Measurements from ENCODE around the gene CCDC107.

The CCDC107 gene

DNA sequence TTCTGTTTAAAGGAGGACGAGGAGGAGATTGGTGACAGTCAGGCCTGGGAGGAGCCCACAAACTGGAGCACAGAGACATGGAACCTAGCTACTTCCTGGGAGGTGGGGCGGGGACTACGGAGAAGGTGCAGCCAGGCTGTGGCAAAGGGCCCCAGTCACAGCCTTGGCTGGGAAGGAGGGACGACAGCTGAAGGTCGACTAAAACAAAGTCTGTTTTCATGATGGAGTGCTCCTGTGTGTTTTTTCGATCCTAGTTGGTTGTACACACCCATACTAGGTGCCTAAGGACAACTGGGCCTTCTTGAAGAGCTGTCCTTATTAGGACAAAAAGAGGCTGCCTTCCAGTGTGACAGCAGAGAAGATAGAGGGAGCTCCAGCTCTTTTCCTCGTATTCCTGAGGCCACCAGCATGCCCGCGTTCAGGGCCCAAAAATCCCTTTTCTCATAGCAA lies 2.9 kb downstream of the CCDC107 start:
- no peak for DNase-seq (ENCODE audit: low spot score)

DNA sequence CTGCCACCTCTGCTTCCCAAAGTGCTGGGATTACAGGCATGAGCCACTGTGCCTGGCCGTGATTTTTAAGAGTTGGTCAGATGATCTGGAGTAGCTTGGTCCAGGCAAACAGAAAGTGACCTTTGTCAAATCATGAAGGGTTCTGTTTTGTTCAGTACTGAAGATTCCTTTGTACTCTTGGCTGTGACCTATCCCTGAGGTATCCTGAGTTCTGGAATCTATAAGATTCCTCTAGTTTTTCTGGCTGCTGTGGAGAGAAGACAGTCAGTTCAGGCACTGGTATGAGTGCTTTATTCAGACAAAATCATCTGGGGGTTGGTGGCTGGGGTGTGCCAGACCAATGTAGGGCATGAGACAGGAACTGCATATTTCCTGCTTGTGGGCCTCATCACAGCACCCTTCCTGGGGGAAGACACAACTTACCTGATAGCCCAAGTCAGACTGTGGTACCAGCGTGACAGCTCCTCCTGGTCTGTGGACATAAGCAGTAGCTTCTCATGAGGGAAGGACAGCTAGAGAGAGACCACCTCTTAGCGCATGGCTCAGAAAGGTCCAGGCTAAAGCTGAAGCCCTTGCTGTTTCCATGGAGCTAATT lies 3.8 kb downstream of the CCDC107 start:
- peak; percentile 54 for DNase-seq (ENCODE audit: low spot score)

DNA sequence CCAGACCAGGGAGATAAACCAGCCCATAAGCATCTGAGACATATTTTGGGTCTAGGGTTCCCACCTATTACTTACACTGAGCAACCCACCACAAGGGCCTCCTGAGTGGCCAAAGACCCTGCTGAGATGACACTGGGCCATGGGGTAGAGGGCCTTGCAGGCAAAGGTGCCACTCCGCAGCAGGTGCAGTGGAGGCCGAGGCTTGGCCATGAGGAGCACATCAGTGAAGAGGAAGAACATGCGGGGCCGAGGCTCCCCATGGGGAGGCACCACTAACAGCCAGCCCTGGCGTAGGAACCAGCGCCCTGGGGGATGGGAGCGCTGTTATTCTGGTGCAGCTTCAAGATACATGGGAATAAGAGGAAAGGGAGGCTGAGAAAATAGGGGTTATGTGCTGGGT lies 4.3 kb downstream of the CCDC107 start:
- DNase-seq (ENCODE audit: low spot score) = no peak

- DNase-seq (ENCODE audit: low spot score) = peak; percentile 55
Measured at GRCh38 chr9:35664531-35665470, 6.7 kb downstream of the CCDC107 start, which contains the start of gene ARHGEF39. TSS of gene ARHGEF39 (minus strand) at chr9:35665195. CDS start at chr9:35665169, 26 bp downstream.

DNA sequence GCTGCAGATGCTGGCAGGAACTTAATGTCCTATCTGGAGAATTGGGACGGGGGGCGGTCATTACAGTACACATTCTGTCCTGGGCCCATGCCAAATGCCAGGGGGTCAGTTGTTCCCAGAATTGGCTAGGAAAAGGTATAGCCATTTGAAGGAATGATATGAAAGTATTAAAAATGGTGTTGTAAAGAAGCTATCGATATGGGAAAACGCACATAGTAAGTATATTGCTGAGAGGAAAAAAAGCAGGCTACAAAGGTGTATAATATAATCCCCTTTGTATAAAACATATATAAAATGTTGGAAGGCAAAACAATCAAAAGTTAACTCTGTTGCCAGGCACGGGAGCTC lies 7.4 kb downstream of the CCDC107 start:
- DNase-seq (ENCODE audit: low spot score) = no peak

- no peak for DNase-seq (ENCODE audit: low spot score)
Measured at GRCh38 chr9:35666045-35666444, 8.0 kb downstream of the CCDC107 start.

DNA sequence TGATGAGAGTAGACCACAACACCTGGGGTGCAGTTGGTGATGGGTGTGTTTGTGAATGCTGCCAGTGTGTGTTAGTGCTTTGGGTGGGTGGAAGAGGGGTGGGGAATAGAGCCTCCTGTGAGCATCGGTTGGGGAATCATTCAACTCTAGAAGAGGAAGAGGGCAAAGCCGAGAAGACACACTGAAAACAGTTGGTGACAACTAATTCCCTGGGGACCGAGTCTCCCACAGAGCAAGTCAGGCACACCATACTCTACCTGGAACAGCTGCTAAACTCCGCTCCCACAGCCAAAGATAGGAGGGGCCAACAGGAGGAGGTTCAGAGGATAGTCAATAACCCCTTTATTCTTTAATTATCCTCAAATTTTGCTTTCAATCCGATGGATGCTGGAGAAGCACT lies 8.5 kb downstream of the CCDC107 start:
- no peak for DNase-seq (ENCODE audit: low spot score)

- DNase-seq (ENCODE audit: low spot score) = no peak
Measured at GRCh38 chr9:35667939-35668338, 9.8 kb downstream of the CCDC107 start.

- DNase-seq (ENCODE audit: low spot score) = no peak
Measured at GRCh38 chr9:35669331-35670145, 11.4 kb downstream of the CCDC107 start.

DNA sequence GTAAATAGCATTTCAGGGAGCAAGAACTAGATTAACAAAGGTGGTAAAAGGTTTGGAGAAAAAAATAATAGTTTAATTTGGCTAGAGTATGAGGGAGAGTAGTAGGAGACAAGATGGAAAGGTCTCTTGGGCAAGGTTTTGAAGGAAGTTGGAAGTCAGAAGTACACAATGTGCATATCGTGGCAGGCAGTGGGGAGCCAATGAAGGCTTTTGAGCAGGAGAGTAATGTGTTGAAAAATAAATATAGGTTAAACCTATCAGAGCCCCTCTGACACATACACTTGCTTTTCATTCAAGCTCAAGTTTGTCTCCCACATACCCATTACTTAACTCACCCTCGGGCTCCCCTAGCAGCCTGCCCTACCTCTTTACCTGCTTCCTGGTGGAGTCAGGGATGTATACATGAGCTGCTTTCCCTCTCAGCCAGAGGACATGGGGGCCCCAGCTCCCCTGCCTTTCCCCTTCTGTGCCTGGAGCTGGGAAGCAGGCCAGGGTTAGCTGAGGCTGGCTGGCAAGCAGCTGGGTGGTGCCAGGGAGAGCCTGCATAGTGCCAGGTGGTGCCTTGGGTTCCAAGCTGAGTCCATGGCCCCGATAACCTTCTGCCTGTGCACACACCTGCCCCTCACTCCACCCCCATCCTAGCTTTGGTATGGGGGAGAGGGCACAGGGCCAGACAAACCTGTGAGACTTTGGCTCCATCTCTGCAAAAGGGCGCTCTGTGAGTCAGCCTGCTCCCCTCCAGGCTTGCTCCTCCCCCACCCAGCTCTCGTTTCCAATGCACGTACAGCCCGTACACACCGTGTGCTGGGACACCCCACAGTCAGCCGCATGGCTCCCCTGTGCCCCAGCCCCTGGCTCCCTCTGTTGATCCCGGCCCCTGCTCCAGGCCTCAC lies 15.3 kb downstream of the CCDC107 start, which contains the start of gene CA9:
CA9 (plus strand) TSS at position 797 of the 893 bp plus-strand sequence; CDS start at position 829, 32 bp downstream.
- DNase-seq (ENCODE audit: low spot score) = no peak

DNA sequence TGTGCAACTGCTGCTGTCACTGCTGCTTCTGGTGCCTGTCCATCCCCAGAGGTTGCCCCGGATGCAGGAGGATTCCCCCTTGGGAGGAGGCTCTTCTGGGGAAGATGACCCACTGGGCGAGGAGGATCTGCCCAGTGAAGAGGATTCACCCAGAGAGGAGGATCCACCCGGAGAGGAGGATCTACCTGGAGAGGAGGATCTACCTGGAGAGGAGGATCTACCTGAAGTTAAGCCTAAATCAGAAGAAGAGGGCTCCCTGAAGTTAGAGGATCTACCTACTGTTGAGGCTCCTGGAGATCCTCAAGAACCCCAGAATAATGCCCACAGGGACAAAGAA lies 15.9 kb downstream of the CCDC107 start:
- DNase-seq (ENCODE audit: low spot score) = no peak

GRCh38 chr9:35675204-35675603 lies 17.1 kb downstream of the CCDC107 start:
- no peak for DNase-seq (ENCODE audit: low spot score)

GRCh38 chr9:35675732-35676392 lies 17.8 kb downstream of the CCDC107 start:
- DNase-seq (ENCODE audit: low spot score) = no peak

DNA sequence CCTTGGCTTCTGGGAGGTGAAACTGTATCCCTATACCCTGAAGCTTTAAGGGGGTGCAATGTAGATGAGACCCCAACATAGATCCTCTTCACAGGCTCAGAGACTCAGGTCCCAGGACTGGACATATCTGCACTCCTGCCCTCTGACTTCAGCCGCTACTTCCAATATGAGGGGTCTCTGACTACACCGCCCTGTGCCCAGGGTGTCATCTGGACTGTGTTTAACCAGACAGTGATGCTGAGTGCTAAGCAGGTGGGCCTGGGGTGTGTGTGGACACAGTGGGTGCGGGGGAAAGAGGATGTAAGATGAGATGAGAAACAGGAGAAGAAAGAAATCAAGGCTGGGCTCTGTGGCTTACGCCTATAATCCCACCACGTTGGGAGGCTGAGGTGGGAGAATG lies 21.0 kb downstream of the CCDC107 start:
- DNase-seq (ENCODE audit: low spot score) = no peak

- DNase-seq (ENCODE audit: low spot score) = no peak
Measured at GRCh38 chr9:35679766-35680330, 21.8 kb downstream of the CCDC107 start.

- DNase-seq (ENCODE audit: low spot score) = no peak
Measured at GRCh38 chr9:35680331-35681105, 22.4 kb downstream of the CCDC107 start.

DNA sequence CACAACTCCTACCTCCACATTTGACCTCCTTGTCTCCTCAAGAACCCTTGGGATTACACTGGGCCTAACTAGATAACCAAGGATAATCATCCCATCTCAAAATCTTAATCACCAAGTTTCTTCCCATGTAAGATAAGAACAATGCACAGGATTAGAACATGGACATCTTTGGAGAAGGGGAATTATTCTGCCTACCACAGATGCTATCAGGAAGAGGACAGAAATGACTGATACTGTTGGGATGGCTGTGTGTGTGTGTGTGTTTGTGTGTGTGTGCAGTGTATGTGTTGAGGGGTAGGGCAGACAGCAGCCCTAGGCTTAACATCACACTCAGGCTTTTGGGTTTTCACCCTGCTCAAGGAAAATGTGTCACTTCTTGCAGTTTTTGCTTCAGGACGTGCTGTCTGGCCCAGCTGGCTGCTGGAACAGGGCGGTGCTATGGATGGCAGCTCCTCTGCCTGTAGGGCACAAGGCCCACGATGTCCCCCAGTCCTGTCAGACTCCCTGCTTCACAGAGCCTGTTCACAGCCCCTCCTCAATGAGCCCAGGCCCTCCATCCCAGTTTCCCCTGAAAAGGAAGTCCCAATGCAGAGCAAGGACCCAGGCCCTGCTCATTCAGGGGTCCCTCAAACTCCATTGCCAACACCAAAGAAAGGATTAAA lies 23.4 kb downstream of the CCDC107 start:
- DNase-seq (ENCODE audit: low spot score) = no peak

DNA sequence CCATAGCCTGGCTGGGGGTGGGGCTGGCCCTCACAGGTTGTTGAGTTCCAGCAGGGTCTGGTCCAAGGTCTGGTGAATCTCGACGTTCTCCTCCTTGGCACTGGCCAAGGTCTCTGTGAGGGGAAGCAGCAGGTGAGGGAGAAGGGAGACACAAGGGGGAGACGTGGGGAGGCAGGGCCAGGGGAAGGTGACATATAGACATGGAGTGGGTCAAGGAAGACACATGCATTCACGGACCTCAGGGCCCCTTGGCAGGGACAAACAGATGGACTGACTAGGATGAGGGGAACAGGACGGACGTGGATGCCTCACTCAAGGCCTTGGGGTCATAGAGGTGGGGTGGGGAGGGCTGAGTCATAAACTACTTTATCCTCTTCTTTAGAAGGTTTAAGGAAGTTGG lies 24.0 kb downstream of the CCDC107 start:
- no peak for DNase-seq (ENCODE audit: low spot score)

Data from CD4-positive, alpha-beta T cell treated with Interleukin-15 for 4 hours (primary cell).